GM18858 (cell line): ENCODE measurements around the gene ZDHHC14.
"Not testable (repeated sequence)": the region's sequence is repeated elsewhere in the genome, so short reads cannot be mapped to it uniquely, and the experiment has no call there.

ENCODE experiments used
- ATAC-seq: cut with Tn5 transposase; IDR thresholded peaks from one replicate; pipeline ENCODE4 v1.9.1; 2021; ENCODE audit not compliant: unreplicated experiment

ZDHHC14 gene

GRCh38 chr6:157405986-157406385 lies 25.0 kb downstream of the ZDHHC14 start:
- ATAC-seq = no peak

- ATAC-seq = no peak
Measured at GRCh38 chr6:157406661-157407060, 25.7 kb downstream of the ZDHHC14 start.

DNA sequence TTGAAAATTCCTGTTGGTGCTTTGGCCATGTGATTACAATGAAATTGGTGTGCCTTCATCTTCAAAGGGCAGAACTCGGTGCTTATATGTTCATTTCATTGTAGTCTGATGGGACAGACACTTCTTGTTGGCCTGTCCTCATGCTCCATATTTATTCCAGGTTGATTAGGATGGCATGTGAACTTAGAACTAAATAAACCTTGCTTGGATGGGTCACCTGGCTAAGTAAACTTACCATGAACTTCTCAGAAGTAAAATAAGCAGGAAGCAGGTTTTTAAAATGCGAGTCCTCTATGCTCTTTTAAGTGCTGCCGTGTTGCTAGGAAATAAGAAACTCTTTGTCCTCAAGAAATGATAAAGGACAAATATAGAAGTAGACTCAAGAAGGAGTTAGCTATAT lies 26.7 kb downstream of the ZDHHC14 start:
- ATAC-seq = no peak

DNA sequence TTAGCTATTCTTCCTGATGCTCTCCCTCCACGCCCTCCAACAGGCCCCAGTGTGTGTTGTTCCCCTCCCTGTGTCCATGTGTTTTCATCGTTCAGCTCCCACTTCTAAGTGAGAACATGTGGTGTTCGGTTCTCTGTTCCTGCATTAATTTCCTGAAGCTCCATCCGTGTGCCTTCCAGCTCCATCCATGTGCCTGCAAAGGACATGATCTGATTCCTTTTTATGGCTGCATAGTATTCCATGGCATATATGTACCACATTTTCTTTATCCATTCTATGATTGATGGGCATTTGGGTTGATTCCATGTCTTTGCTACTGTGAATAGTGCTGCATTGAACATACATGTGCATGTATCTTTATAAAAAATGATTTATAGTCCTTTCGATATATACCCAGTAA lies 27.4 kb downstream of the ZDHHC14 start:
- ATAC-seq = not testable (repeated sequence)

GRCh38 chr6:157410045-157410444 lies 29.1 kb downstream of the ZDHHC14 start:
- no peak for ATAC-seq

GRCh38 chr6:157411368-157411767 lies 30.4 kb downstream of the ZDHHC14 start:
- ATAC-seq = no peak

DNA sequence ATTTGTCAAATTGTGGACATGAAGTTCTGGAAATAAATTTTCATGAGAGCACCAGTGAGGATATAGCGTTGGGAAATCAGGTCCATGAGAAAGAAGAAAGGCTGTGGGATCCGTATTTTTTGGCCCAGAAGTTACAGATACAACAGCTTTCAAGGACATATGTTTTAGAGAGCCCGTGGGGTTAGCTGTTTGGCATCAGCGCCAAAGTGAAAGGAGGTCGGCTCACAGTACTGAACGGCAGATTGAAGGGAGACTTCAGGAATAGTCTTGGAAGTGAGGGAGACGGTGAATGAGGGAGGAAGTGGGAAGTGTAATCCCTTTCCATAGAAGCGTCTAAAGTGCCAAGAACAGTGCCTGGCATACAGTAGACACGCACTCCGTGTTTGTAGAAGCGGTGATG lies 31.8 kb downstream of the ZDHHC14 start:
- ATAC-seq = no peak

DNA sequence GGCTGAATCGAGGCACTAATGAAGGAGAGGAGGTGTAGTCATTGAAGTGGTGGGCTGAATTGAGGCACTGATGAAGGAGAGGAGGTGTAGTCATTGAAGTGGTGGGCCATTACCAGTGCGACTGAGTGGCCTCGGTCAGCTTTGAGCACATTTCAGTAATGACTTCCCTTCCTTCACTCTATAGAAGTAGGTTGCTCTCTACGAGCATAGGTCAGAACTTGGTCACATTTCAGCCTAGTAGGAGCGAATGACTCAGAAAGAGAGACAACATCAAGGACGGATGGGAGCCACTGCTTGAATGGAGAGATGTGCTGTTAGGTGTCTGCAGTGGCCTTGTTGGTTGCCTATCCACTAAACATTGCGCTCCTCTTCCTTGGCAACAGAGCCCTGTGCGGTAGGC lies 39.5 kb downstream of the ZDHHC14 start:
- ATAC-seq = no peak

DNA sequence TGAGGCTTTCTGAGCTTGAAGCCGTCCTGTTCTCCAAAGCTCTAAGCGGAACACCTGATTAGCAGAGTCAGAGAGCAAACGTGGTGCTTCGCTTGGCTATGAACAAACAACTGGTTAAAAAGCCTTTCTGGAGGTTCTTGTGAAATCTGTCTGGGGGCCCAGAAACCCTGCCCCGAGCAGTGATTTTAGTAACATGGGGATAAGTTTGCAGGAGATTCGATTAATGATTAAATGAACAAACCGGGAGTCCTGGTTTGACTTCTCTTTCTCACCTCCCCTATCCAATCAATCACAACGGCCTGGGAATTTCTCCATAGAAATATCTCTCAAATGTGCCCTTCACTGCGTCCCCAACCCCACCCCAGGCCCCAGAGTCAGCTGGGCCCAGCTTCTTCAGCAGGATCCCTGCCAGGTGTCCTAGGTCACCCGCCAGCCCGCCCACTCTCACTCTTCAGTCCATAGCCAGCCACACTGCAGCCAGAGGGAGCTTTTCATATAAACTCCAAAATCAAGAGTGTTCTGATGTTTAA lies 43.6 kb downstream of the ZDHHC14 start:
- no peak for ATAC-seq

GRCh38 chr6:157427969-157428368 lies 47.0 kb downstream of the ZDHHC14 start:
- ATAC-seq = no peak

- ATAC-seq = no peak
Measured at GRCh38 chr6:157428427-157429202, 47.6 kb downstream of the ZDHHC14 start.

DNA sequence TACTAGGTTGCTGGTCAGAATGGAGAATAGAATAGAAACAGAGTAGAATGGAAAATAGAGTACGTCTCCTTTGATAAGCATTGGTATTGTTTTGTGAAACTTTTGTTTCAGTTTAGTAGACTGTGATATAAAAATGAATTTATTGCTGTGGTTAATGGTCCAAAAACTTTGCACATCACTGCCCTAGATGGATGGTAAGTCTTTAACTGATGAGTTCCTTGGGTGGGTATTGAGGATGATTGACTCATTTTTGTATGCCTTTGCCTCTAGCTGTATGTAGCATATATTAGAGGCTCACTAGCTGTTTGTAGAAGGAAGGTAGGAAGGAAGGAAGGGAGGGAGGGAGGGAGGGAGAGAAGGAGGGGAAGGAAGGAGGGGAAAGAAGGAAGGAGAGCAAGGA lies 48.3 kb downstream of the ZDHHC14 start:
- ATAC-seq = no peak

GRCh38 chr6:157430834-157431233 lies 49.8 kb downstream of the ZDHHC14 start:
- ATAC-seq = no peak

DNA sequence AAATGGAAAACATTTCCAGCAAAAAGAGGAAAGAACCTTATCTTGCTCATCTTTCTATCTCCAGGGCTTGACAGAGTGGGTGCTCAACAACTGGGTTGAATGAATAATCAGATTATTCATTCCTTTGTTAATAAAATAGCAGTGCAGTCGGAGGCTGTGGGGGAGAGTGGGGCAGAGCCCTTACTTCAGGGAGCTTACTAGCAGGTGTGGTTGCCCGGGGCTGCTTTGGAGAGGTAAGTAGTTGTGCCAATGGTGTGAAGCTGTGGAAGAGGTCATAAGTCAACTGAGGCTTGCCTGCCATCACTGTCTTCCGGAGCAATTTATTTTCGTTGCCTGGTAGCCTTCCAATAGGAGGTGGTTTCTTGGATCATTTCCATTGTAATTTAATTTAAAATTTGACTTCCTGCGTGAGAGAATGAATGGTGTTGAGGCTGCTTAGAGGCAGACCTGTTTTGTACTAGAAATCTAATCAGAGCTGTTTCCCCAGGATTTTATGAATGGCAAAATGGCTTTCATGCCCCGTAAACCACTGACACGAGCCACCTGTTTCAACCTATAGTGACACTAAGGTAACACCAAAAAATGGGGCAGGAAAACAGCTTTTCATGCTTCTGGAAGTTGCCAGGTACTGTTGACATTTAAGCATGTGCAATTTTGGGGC lies 51.4 kb downstream of the ZDHHC14 start:
- no peak for ATAC-seq

- ATAC-seq = no peak
Measured at GRCh38 chr6:157432892-157433265, 51.9 kb downstream of the ZDHHC14 start.

- no peak for ATAC-seq
Measured at GRCh38 chr6:157433678-157434081, 52.7 kb downstream of the ZDHHC14 start.

- ATAC-seq = no peak
Measured at GRCh38 chr6:157434349-157435033, 53.5 kb downstream of the ZDHHC14 start.

DNA sequence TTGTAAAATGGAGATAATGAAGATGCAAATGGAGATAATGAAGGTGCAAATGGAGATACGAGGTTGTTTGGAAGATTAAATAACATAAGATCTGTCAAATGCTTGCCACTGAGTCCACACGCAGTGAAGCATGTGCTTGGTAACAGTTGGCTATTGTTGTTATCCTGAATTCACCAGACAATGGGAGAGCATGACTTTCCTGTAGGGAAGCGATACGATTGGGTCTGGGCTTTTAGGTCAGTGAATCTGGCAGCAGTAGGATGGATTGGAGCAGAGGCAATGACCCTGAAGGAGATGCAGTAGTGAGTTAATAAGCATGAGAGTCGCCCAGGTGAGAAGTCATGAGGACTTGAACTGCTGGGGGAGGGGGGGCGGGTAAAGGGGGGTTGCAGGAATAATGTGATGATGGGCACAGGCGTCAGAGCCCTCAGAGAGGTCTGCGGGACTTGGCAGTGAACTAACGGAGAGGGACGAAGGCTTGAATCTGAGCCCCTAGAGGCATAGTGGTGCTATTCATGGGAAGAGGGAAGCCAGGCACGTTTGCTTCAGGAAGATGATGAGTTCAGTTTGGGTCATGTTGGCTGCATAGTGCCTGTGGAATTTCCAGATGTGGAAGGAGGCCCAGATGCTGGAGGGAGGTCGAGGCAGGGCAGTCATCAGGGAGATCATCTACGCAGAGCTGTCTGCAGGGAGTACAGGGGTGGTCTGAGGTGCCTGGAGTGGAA lies 55.4 kb downstream of the ZDHHC14 start:
- ATAC-seq = no peak

- no peak for ATAC-seq
Measured at GRCh38 chr6:157436944-157437336, 56.0 kb downstream of the ZDHHC14 start.

DNA sequence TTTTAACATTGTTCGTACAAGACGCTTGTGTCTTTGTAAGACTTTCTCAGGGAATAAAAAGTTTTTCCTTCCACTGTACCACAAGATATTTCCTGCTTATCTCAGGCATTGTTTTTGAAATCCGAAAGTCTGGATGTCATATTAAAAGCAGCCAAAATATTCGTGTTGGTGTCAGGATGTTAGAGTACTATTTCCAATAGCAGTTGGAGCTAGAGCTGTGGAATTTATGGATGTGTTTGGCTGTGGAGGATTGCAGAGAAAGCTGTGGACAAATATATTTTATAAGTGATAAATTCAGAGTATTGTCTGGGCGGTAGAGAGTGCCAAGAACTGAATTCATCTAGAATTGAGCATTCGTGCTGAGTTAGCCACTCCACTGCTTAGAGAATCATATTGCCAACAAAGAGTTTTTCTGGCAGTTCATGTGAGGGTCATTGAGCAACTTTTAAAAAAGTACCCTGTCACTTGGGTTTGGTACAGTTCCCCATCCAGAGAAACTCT lies 57.7 kb downstream of the ZDHHC14 start:
- no peak for ATAC-seq

DNA sequence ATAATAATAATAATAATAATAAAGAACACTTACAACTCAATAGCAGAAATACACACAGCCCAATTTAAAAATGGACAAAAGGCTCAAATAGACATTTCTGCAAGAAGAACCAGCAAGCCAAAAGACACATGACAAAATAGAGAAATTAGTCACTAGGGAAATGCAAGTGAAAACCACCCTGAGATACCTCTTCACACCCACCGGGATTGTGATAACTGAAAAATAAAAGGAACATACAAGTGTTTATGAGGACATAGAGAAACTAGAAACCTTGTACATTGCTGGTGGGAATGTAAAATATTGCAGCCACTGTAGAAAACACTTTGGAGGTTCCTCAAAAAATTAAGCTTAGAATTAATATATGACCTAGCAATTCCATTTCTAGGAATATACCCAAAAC lies 59.2 kb downstream of the ZDHHC14 start:
- ATAC-seq = no peak
